Subcutaneous abdominal adipose tissue (tissue), 5 donors: ENCODE data around the gene DYRK4.
A peak's percentile ranks its signal among the peaks of the same experiment; 100 is the strongest.

Experiments
- H3K27ac ChIP-seq: one replicate; pipeline ENCODE4 v1.7.0; 2013; ENCODE audit warnings: low read depth, mild to moderate bottlenecking, inconsistent platforms, low read length, moderate library complexity
- H3K27me3 ChIP-seq, 5 donors: one replicate each; pipeline ENCODE4 v1.7.0; 2013; ENCODE audit warnings: low read length in 5 of 5, inconsistent platforms in 1 of 5; ENCODE audit not compliant: control insufficient read depth in 5 of 5, insufficient read depth in 4 of 5
- H3K36me3 ChIP-seq, 5 donors: one replicate each; pipeline ENCODE4 v1.7.0; 2013; ENCODE audit warnings: low read length in 5 of 5; ENCODE audit not compliant: control insufficient read depth in 5 of 5, insufficient read depth in 5 of 5
- H3K4me1 ChIP-seq, 5 donors: one replicate each; pipeline ENCODE4 v1.7.0; 2013; ENCODE audit warnings: low read length in 5 of 5, mild to moderate bottlenecking in 3 of 5, moderate library complexity in 1 of 5; ENCODE audit not compliant: control insufficient read depth in 5 of 5, insufficient read depth in 5 of 5
- H3K4me3 ChIP-seq, 5 donors: one replicate each; pipeline ENCODE4 v1.7.0; 2013; ENCODE audit warnings: low read length in 5 of 5, low read depth in 1 of 5
- H3K9ac ChIP-seq, 5 donors: one replicate each; pipeline ENCODE4 v1.7.0; 2013; ENCODE audit warnings: low read length in 5 of 5, mild to moderate bottlenecking in 4 of 5, moderate library complexity in 3 of 5
- H3K9me3 ChIP-seq, 5 donors: one replicate each; pipeline ENCODE4 v1.7.0; 2013; ENCODE audit warnings: low read length in 5 of 5; ENCODE audit not compliant: control insufficient read depth in 5 of 5
- donor health status: healthy.
- donor health status: healthy.
- donor health status: healthy.
- donor health status: healthy.
- donor health status: healthy.

Gene DYRK4

DNA sequence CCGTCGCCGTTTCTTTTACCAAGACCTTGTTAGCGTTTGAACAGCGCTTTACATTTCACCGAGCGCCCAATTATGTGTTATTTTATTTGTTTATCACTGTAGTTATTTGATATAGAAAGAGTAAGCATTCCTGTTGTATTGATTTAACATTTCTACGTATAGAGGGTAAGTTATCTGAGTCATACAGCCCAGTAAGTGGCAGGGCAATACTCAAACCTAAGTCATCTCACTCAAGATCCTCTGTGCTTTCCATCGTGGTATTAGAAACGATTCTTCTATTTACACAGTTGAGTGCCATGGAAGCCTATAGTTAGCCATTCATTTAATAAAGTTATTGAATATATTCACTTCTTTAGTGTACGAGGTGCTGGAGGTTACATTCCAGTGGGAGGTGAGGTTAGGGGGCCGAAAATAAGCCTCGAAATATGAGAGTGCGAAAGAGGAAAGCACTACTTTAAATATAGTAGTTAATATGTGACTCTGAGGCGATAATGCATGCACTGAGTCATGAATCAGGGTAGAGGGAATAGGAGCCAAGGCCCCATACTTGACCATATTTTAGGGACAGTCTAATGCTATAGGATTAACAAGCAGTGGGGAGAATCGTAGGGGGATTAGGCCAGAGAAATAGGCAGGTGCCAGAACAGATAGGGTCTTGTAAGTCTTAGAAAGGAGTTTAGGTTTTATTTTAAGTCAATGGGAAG lies 22.7 kb upstream of the DYRK4 start:
- H3K9me3 ChIP-seq: no peaks in the 10 kb centered on the region
- H3K27me3 ChIP-seq: no peaks in the 10 kb centered on the region
- H3K4me3 ChIP-seq: peak overlapping the region; percentile 79 to 99 (median 97)
- peaks cover 0 to 7% (median 3%) of the 10 kb centered on the region in 5 donors for H3K36me3 ChIP-seq
- H3K27ac ChIP-seq: peak overlapping the region; percentile 98
- peaks cover 4 to 20% (median 18%) of the 10 kb centered on the region in 5 donors for H3K4me1 ChIP-seq
- H3K9ac ChIP-seq: peak overlapping the region in 4 of 5 donors; percentile 91 to 97 (median 96)

DNA sequence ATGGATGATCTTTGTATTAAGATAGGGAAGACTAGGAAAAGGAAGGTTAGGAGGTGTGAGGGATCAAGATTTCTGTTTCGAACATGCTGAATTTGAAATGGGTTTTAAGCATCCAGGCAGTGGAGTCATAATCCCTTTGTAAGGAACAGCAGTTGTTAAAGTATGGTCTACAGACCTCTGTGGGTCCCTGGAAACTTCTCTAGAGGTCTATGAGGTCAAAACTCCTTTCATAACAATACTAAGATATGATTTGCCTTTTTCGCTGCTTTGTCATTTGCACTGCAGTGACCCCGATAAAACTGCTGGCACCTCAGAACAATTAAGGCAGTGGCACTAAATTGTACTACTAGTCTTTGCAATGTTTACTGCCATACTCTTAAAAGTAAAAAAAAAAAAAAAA lies 21.8 kb upstream of the DYRK4 start:
- Histone ChIP-seq H3K9ac (no peak overlapping the region), H3K4me1 (peaks cover 4 to 20% (median 18%) of the 10 kb centered on the region in 5 donors), H3K36me3 (peaks cover 0 to 6% (median 0%) of the 10 kb centered on the region in 5 donors), H3K9me3 (no peaks in the 10 kb centered on the region), H3K27me3 (no peaks in the 10 kb centered on the region), H3K27ac (no peak overlapping the region), H3K4me3 (no peak overlapping the region)

DNA sequence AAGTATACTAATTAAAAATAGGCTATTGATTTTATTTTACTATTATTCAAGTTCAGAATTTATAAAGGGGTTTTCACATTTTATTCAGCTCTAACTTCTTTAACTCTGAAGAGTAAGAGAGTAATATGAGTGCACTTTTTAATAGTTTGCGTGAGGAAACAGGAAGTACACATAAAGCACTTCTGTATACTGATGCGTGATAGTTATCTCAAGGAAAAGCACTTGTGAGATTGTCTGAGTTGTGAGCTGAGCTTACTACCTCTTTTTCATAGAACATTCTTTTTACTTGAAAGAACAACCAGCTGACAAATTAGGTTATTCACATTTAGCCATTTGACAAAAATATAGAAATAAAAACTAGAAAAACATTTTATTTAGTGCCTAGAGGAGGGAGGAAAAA lies 21.4 kb upstream of the DYRK4 start:
- Histone ChIP-seq H3K9ac (no peak overlapping the region), H3K27ac (no peak overlapping the region), H3K27me3 (no peaks in the 10 kb centered on the region), H3K4me3 (no peak overlapping the region), H3K4me1 (peaks cover 4 to 20% (median 18%) of the 10 kb centered on the region in 5 donors), H3K36me3 (peaks cover 0 to 6% (median 0%) of the 10 kb centered on the region in 5 donors), H3K9me3 (no peaks in the 10 kb centered on the region)

DNA sequence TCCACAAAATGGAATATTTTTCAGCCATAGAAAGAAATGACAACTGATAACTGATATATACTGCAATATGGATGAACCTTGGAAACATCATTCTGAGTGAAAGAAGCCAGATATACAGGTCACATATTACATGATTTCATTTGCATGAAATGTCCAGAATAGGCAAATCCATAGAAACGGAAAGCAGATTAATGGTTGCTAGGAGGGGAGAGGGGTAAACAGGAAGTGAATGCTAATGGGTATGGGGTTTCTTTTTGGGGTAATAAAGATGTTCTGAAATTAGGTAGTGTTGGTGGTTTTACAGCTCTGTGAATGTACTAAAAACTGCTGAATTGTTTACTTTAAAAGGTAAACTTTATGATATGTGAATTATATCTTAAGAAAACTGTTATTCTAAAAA lies 16.8 kb upstream of the DYRK4 start:
- H3K27me3 ChIP-seq: no peaks in the 10 kb centered on the region
- H3K36me3 ChIP-seq: peaks cover 0 to 8% (median 0%) of the 10 kb centered on the region in 5 donors
- no peaks in the 10 kb centered on the region for H3K9me3 ChIP-seq
- no peak overlapping the region for H3K4me3 ChIP-seq
- H3K4me1 ChIP-seq: no peaks in the 10 kb centered on the region
- H3K9ac ChIP-seq: no peak overlapping the region
- no peak overlapping the region for H3K27ac ChIP-seq

DNA sequence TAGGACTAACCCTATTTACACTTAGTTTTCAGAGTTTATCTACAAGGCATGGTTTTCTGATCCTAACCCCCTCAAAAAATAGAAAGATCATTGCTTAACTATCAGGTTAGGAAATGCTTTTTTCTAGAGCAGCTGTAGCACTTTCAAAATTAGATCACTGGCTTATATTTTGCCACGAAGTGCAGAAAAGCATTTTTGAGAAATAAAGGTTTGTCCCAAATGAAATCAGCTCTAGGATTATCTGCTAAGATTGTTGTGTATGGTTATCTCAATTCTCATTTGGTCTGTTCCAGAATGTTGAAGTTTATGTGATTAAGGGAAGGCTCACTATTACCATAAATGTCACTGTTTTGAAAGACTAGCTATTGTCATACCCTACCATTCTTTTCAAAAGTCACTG lies 9.8 kb upstream of the DYRK4 start:
- Histone ChIP-seq H3K4me3 (no peak overlapping the region), H3K36me3 (no peaks in the 10 kb centered on the region), H3K4me1 (no peaks in the 10 kb centered on the region), H3K9ac (no peak overlapping the region), H3K27ac (no peak overlapping the region), H3K9me3 (no peaks in the 10 kb centered on the region), H3K27me3 (no peaks in the 10 kb centered on the region)

DNA sequence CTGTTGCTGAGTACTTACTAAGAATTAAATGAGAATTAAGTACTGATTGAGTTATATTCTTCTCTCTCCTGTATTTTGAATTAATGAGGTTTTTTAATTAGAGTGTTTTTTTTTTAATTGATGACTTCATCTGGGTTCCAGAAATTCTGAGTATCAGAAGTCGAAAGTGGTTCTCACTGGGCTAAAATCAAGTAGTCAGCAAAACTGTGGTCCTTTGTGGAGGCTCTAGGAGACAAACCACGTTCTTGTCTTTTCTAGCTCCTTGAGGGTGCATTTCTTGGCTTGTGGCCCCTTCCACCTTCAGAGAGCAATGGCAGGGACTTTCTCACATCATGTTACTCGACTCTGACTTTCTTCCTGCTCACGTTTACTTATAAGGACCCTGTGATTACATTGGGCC lies 8.1 kb upstream of the DYRK4 start:
- Histone ChIP-seq H3K4me1 (no peaks in the 10 kb centered on the region), H3K4me3 (no peak overlapping the region), H3K9me3 (no peaks in the 10 kb centered on the region), H3K27me3 (no peaks in the 10 kb centered on the region), H3K9ac (no peak overlapping the region), H3K36me3 (no peaks in the 10 kb centered on the region), H3K27ac (no peak overlapping the region)

DNA sequence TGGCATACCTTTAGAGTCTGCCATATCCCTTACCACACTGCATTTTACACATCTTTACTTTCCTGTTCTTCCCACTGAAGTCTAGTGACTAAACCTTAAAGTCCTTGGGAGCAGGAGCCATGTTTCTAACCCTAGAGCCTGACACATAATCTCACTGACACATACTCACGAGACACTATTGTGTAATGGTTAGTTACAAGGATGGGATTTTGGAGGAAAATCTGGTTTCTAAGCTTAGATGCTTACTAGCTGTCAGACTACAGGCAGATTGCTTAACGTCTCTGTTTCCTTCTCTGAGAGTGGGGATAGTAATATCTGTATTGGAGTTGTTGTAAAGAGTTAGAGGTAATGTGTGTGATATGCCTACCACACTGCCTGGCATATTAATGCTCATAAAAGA lies 6.2 kb upstream of the DYRK4 start:
- no peak overlapping the region for H3K9ac ChIP-seq
- no peak overlapping the region for H3K27ac ChIP-seq
- no peaks in the 10 kb centered on the region for H3K9me3 ChIP-seq
- H3K36me3 ChIP-seq: no peaks in the 10 kb centered on the region
- no peaks in the 10 kb centered on the region for H3K4me1 ChIP-seq
- H3K27me3 ChIP-seq: no peaks in the 10 kb centered on the region
- no peak overlapping the region for H3K4me3 ChIP-seq

DNA sequence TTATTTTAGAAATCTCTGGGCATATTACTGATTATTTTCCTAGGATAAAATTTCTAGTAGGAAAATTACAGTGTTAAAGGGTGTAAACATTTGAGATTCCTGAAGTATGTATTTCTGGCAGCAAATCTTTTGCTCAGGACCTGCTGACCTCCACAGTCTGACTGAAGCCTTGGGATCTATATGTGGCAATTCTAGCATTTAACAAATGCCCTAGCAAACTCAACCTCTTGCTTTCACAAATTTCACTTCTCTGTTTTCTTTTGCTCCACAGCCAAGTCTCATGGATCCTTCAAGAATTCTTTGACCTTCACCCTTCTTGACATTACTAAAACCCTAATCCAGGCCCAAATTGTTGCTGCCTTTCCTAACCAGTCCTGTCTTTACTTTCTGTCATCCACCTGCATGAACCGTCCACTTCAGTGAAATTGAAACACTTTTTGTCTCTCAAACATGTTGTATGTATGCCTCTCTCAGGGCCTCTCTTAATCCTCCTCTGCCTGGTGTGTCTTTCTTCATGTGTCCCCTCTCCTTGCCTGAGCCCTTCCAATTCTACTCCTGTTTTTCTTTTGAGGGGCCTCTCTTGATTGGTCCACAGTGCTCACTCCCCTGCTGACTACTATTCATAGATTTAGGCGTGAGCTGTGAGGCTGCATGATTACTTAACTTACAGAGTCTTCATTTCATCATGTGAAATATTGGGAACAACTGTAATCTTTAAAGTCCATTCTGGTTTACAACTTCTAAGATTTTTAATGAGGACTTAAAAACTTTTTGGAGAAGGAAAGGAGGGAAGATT lies 5.1 kb upstream of the DYRK4 start:
- no peak overlapping the region for H3K4me3 ChIP-seq
- no peaks in the 10 kb centered on the region for H3K27me3 ChIP-seq
- H3K36me3 ChIP-seq: no peaks in the 10 kb centered on the region
- no peak overlapping the region for H3K9ac ChIP-seq
- H3K4me1 ChIP-seq: peaks cover 0 to 4% (median 3%) of the 10 kb centered on the region in 5 donors
- H3K27ac ChIP-seq: no peak overlapping the region
- no peaks in the 10 kb centered on the region for H3K9me3 ChIP-seq

DNA sequence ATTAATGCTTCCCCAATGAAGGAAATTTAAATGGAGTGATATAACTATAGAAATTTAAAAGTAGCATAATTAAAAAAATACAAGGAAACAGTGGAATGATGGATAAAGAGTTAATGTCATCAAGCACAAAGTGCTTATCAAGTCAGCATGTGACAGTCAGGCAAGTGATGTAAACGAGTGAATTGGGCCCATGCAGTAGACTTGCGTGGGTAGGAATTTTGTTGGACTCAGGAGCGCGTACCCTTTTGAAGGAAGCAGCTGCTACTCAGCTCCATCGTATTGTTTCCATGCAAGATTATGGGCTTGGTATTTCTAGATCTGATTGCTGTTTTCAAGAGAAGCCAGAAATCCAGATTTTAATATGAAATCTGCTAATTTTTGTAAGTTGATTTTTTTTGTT lies 4.4 kb upstream of the DYRK4 start:
- no peaks in the 10 kb centered on the region for H3K27me3 ChIP-seq
- H3K9me3 ChIP-seq: no peaks in the 10 kb centered on the region
- no peak overlapping the region for H3K4me3 ChIP-seq
- peaks cover 0 to 10% (median 10%) of the 10 kb centered on the region in 5 donors for H3K4me1 ChIP-seq
- no peak overlapping the region for H3K27ac ChIP-seq
- H3K36me3 ChIP-seq: no peaks in the 10 kb centered on the region
- no peak overlapping the region for H3K9ac ChIP-seq

DNA sequence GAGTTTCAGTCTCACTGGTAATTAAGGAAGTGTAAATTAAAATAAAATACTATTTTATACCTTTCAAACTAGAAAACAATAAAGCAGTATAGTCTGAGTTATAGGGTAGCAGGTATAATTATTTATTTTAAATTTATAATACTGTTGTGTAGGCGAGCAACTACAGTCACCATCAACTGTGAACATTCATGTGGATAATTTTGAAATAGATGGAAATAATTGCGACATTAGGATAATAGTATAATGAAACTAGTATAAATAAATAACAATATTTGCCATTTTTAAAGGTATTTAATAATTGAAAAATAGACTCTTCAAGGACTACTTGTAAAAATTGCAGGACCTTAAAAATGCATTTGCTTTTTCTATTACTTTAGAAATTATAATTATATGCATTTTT lies 3.8 kb upstream of the DYRK4 start:
- H3K9ac ChIP-seq: no peak overlapping the region
- peaks cover 0 to 13% (median 11%) of the 10 kb centered on the region in 5 donors for H3K4me1 ChIP-seq
- peaks cover 0 to under 1% (median 0%) of the 10 kb centered on the region in 5 donors for H3K27me3 ChIP-seq
- H3K36me3 ChIP-seq: no peaks in the 10 kb centered on the region
- no peak overlapping the region for H3K4me3 ChIP-seq
- H3K9me3 ChIP-seq: no peaks in the 10 kb centered on the region
- H3K27ac ChIP-seq: no peak overlapping the region
